Activated naive CD4-positive, alpha-beta T cell treated with anti-CD3 and anti-CD28 coated beads, Interleukin-2, amount 10 ng/mL, durations not matched to agents 7 days and 5 days (primary cell): ENCODE measurements around the gene SLC9A9.

Source experiments
- CTCF ChIA-PET: fragments of 350-600 bp; sonication (Branson Sonifier 250); formaldehyde crosslinking; loops from one replicate; lab custom pipeline; 2021; ENCODE audit warnings: antibody characterized with exemption; lab: Charles Lee
- DNase-seq: peaks from one replicate; pipeline ENCODE4 v3.0.0-alpha.2; 2020
- H3K27ac Mint-ChIP-seq: one replicate; pipeline ENCODE4 v1.8.0; 2021; ENCODE audit warnings: mild to moderate bottlenecking, moderate library complexity, mixed read lengths
- H3K27me3 Mint-ChIP-seq: one replicate; pipeline ENCODE4 v1.8.0; 2021; ENCODE audit warnings: mild to moderate bottlenecking, mixed read lengths
- H3K36me3 Mint-ChIP-seq: one replicate; pipeline ENCODE4 v1.8.0; 2021; ENCODE audit warnings: mixed read lengths
- H3K4me1 Mint-ChIP-seq: one replicate; pipeline ENCODE4 v1.8.0; 2021; ENCODE audit warnings: mixed read lengths
- H3K4me3 Mint-ChIP-seq: one replicate; pipeline ENCODE4 v1.8.0; 2021; ENCODE audit warnings: mild to moderate bottlenecking, moderate library complexity, mixed read lengths
- H3K9me3 Mint-ChIP-seq: one replicate; pipeline ENCODE4 v1.8.0; 2021; ENCODE audit warnings: mixed read lengths

SLC9A9 gene

GRCh38 chr3:143354342-143354741 lies 493.9 kb downstream of the SLC9A9 start:
- CTCF ChIA-PET: no interaction called here
- Mint-ChIP-seq H3K27me3 (no peaks in the 10 kb centered on the region), H3K36me3 (no peaks in the 10 kb centered on the region), H3K4me3 (no peak overlapping the region), H3K4me1 (peaks cover 12% of the 10 kb centered on the region), H3K27ac (no peak overlapping the region), H3K9me3 (no peaks in the 10 kb centered on the region)
- no peak for DNase-seq

- no peaks in the 10 kb centered on the region for H3K27me3 Mint-ChIP-seq
- no peak for DNase-seq
- peak overlapping the region; percentile 47 for H3K27ac Mint-ChIP-seq
- no peaks in the 10 kb centered on the region for H3K36me3 Mint-ChIP-seq
- no peak overlapping the region for H3K4me3 Mint-ChIP-seq
- H3K4me1 Mint-ChIP-seq: peaks cover 25% of the 10 kb centered on the region
- H3K9me3 Mint-ChIP-seq: no peaks in the 10 kb centered on the region
- CTCF ChIA-PET: no interaction called here
Measured at GRCh38 chr3:143352850-143353550, 495.3 kb downstream of the SLC9A9 start.

- no peaks in the 10 kb centered on the region for H3K27me3 Mint-ChIP-seq
- H3K27ac Mint-ChIP-seq: no peak overlapping the region
- no peaks in the 10 kb centered on the region for H3K36me3 Mint-ChIP-seq
- peaks cover 31% of the 10 kb centered on the region for H3K4me1 Mint-ChIP-seq
- no peak overlapping the region for H3K4me3 Mint-ChIP-seq
- DNase-seq: no peak
- CTCF ChIA-PET: interaction anchor here (0.6 kb wide), 1 partner anchor 229 kb away, joined by 3 read pairs; no protein-coding TSS in a partner anchor
- no peaks in the 10 kb centered on the region for H3K9me3 Mint-ChIP-seq
Measured at GRCh38 chr3:143351895-143352608, 496.2 kb downstream of the SLC9A9 start.

GRCh38 chr3:143351354-143351753 lies 496.9 kb downstream of the SLC9A9 start:
- H3K27me3 Mint-ChIP-seq: no peaks in the 10 kb centered on the region
- no peak overlapping the region for H3K4me3 Mint-ChIP-seq
- CTCF ChIA-PET: no interaction called here
- H3K9me3 Mint-ChIP-seq: no peaks in the 10 kb centered on the region
- no peak for DNase-seq
- H3K36me3 Mint-ChIP-seq: no peaks in the 10 kb centered on the region
- no peak overlapping the region for H3K27ac Mint-ChIP-seq
- peaks cover 33% of the 10 kb centered on the region for H3K4me1 Mint-ChIP-seq

- CTCF ChIA-PET: interaction anchor here (2.3 to 2.6 kb wide), 2 partner anchors 13 to 226 kb away, joined by 6 to 7 read pairs; no protein-coding TSS in a partner anchor
- H3K27ac Mint-ChIP-seq: no peak overlapping the region
- peaks cover 3% of the 10 kb centered on the region for H3K36me3 Mint-ChIP-seq
- no peak overlapping the region for H3K4me3 Mint-ChIP-seq
- DNase-seq: no peak
- H3K4me1 Mint-ChIP-seq: peaks cover 45% of the 10 kb centered on the region
- H3K9me3 Mint-ChIP-seq: no peaks in the 10 kb centered on the region
- no peaks in the 10 kb centered on the region for H3K27me3 Mint-ChIP-seq
Measured at GRCh38 chr3:143349455-143349854, 498.8 kb downstream of the SLC9A9 start.

- DNase-seq: peak; percentile 24
- no peak overlapping the region for H3K4me3 Mint-ChIP-seq
- no peaks in the 10 kb centered on the region for H3K9me3 Mint-ChIP-seq
- H3K36me3 Mint-ChIP-seq: peaks cover 3% of the 10 kb centered on the region
- H3K27ac Mint-ChIP-seq: peak overlapping the region; percentile 4
- H3K4me1 Mint-ChIP-seq: peaks cover 47% of the 10 kb centered on the region
- CTCF ChIA-PET: interaction anchor here (2.3 to 2.6 kb wide), 2 partner anchors 14 to 226 kb away, joined by 6 to 7 read pairs; no protein-coding TSS in a partner anchor
- no peaks in the 10 kb centered on the region for H3K27me3 Mint-ChIP-seq
Measured at GRCh38 chr3:143348486-143349327, 499.6 kb downstream of the SLC9A9 start.

- Mint-ChIP-seq H3K4me3 (no peak overlapping the region), H3K27ac (no peak overlapping the region)
Measured at GRCh38 chr3:143344516-143345165, 503.6 kb downstream of the SLC9A9 start.

GRCh38 chr3:143343944-143344343 lies 504.3 kb downstream of the SLC9A9 start:
- Mint-ChIP-seq H3K27ac (no peak overlapping the region), H3K27me3 (no peaks in the 10 kb centered on the region), H3K4me3 (no peak overlapping the region), H3K9me3 (no peaks in the 10 kb centered on the region), H3K36me3 (peaks cover 3% of the 10 kb centered on the region), H3K4me1 (peaks cover 35% of the 10 kb centered on the region)
- CTCF ChIA-PET: no interaction called here
- DNase-seq: no peak

More at GRCh38 chr3:143344516-143345165, 503.6 kb downstream of the SLC9A9 start:
- no peaks in the 10 kb centered on the region for H3K9me3 Mint-ChIP-seq
- H3K36me3 Mint-ChIP-seq: peaks cover 3% of the 10 kb centered on the region
- CTCF ChIA-PET: no interaction called here
- peaks cover 42% of the 10 kb centered on the region for H3K4me1 Mint-ChIP-seq
- no peaks in the 10 kb centered on the region for H3K27me3 Mint-ChIP-seq
- no peak for DNase-seq

GRCh38 chr3:143343031-143343430 lies 505.2 kb downstream of the SLC9A9 start:
- Mint-ChIP-seq H3K36me3 (peaks cover 3% of the 10 kb centered on the region), H3K27me3 (no peaks in the 10 kb centered on the region), H3K4me3 (no peak overlapping the region), H3K9me3 (no peaks in the 10 kb centered on the region), H3K4me1 (peaks cover 26% of the 10 kb centered on the region), H3K27ac (no peak overlapping the region)
- CTCF ChIA-PET: no interaction called here
- no peak for DNase-seq

GRCh38 chr3:143339451-143339850 lies 508.8 kb downstream of the SLC9A9 start:
- H3K27ac Mint-ChIP-seq: no peak overlapping the region
- no peaks in the 10 kb centered on the region for H3K36me3 Mint-ChIP-seq
- no peak overlapping the region for H3K4me3 Mint-ChIP-seq
- no peaks in the 10 kb centered on the region for H3K27me3 Mint-ChIP-seq
- no peaks in the 10 kb centered on the region for H3K9me3 Mint-ChIP-seq
- CTCF ChIA-PET: no interaction called here
- peaks cover 6% of the 10 kb centered on the region for H3K4me1 Mint-ChIP-seq
- DNase-seq: no peak

- CTCF ChIA-PET: interaction anchor here (1.1 kb wide), 1 partner anchor 26 kb away, joined by 3 read pairs; no protein-coding TSS in a partner anchor
- Mint-ChIP-seq H3K4me1 (no peaks in the 10 kb centered on the region), H3K27ac (no peak overlapping the region), H3K9me3 (no peaks in the 10 kb centered on the region), H3K4me3 (no peak overlapping the region), H3K36me3 (no peaks in the 10 kb centered on the region), H3K27me3 (no peaks in the 10 kb centered on the region)
- no peak for DNase-seq
Measured at GRCh38 chr3:143337387-143337786, 510.9 kb downstream of the SLC9A9 start.

- DNase-seq: no peak
- Mint-ChIP-seq H3K9me3 (no peaks in the 10 kb centered on the region), H3K27me3 (no peaks in the 10 kb centered on the region), H3K36me3 (no peaks in the 10 kb centered on the region), H3K4me3 (no peak overlapping the region), H3K4me1 (no peaks in the 10 kb centered on the region), H3K27ac (no peak overlapping the region)
- CTCF ChIA-PET: interaction anchor here (0.9 kb wide), 1 partner anchor 42 kb away, joined by 3 read pairs; no protein-coding TSS in a partner anchor
Measured at GRCh38 chr3:143334231-143334630, 514.0 kb downstream of the SLC9A9 start.

- H3K27me3 Mint-ChIP-seq: no peaks in the 10 kb centered on the region
- H3K27ac Mint-ChIP-seq: no peak overlapping the region
- CTCF ChIA-PET: interaction anchor here (0.9 kb wide), 1 partner anchor 41 kb away, joined by 3 read pairs; no protein-coding TSS in a partner anchor
- H3K4me3 Mint-ChIP-seq: no peak overlapping the region
- H3K9me3 Mint-ChIP-seq: no peaks in the 10 kb centered on the region
- DNase-seq: no peak
- no peaks in the 10 kb centered on the region for H3K36me3 Mint-ChIP-seq
- H3K4me1 Mint-ChIP-seq: no peaks in the 10 kb centered on the region
Measured at GRCh38 chr3:143333367-143333766, 514.9 kb downstream of the SLC9A9 start.
